H1 (cell line): ENCODE measurements around the gene ZNF620. TPM values are rescaled to one million over a fixed set of nuclear protein-coding genes. Genes with fewer than 3 reads are reported as not detected.
A peak's percentile ranks its signal among the peaks of the same experiment; 100 is the strongest.

Source experiments
- CTCF ChIA-PET: fragments of 300-600 bp; sonication (Branson Sonifier 250); formaldehyde crosslinking; loops from one replicate; lab custom pipeline; 2021; ENCODE audit not compliant: partially characterized antibody; lab: Charles Lee
- POLR2A ChIA-PET: fragments of 300-600 bp; sonication (Branson Sonifier 250); formaldehyde crosslinking; loops from one replicate; lab custom pipeline; 2021; ENCODE audit warnings: inconsistent platforms; ENCODE audit not compliant: partially characterized antibody; lab: Charles Lee
- DNase-seq, 2 experiments: peaks; one replicate each; pipeline versions ENCODE4 v3.0.0 to v3.0.0-alpha.2; 2010 to 2022; ENCODE audit warnings: low spot score in 2 of 2, low read depth in 1 of 2, mixed read lengths in 1 of 2
- FAIRE-seq: peaks from 2 replicates; lab custom pipeline; 2011; peaks lifted over from hg19 to GRCh38; lab: Jason Lieb, UNC
- H2AFZ ChIP-seq: 2 replicates; pipeline ENCODE4 v1.8.1; 2012; ENCODE audit warnings: low read length, inconsistent platforms
- H2AK5ac ChIP-seq: 2 replicates; pipeline ENCODE4 v1.6.1; 2013; ENCODE audit warnings: low read depth, low read length
- H2BK120ac ChIP-seq: replicated peaks from 2 replicates; pipeline ENCODE3; 2013; ENCODE audit warnings: low read depth, low read length, inconsistent platforms
- H2BK12ac ChIP-seq: 2 replicates; pipeline ENCODE4 v1.6.1; 2013; ENCODE audit warnings: low read depth, low read length
- H2BK15ac ChIP-seq: 2 replicates; pipeline ENCODE4 v1.6.1; 2013; ENCODE audit warnings: low read length
- H2BK20ac ChIP-seq: 2 replicates; pipeline ENCODE4 v1.6.1; 2013; ENCODE audit warnings: low read length
- H2BK5ac ChIP-seq: 2 replicates; pipeline ENCODE4 v1.6.1; 2013; ENCODE audit warnings: low read depth, low read length
- H3K14ac ChIP-seq: 2 replicates; pipeline ENCODE4 v1.6.1; 2013; ENCODE audit warnings: inconsistent platforms; ENCODE audit not compliant: insufficient read length
- H3K18ac ChIP-seq: 2 replicates; pipeline ENCODE4 v1.6.1; 2013; ENCODE audit warnings: low read length; ENCODE audit errors: extremely low read depth
- H3K23ac ChIP-seq: 2 replicates; pipeline ENCODE4 v1.6.1; 2013; ENCODE audit warnings: inconsistent platforms; ENCODE audit not compliant: insufficient read length
- H3K23me2 ChIP-seq: 2 replicates; pipeline ENCODE4 v1.6.1; 2013; ENCODE audit warnings: low read depth, low read length
- H3K27ac ChIP-seq: 2 replicates; pipeline ENCODE4 v1.6.1; 2011; ENCODE audit warnings: low read depth, low read length, inconsistent platforms
- H3K27me3 ChIP-seq, 4 experiments: replicated peaks in 1 of 4; 1 replicate in 1 of 4; 2 replicates in 3 of 4; pipeline versions ENCODE4 v1.6.1 to v1.8.1; 2011 to 2013; ENCODE audit warnings: low read length in 3 of 4, mild to moderate bottlenecking in 3 of 4, inconsistent platforms in 2 of 4, mixed read lengths in 2 of 4, moderate library complexity in 1 of 4; ENCODE audit not compliant: control insufficient read depth in 3 of 4, insufficient read depth in 3 of 4; ENCODE audit errors: extremely low read depth in 1 of 4
- H3K36me3 ChIP-seq, 4 experiments: 2 replicates each; pipeline versions ENCODE4 v1.6.1 to v1.8.1; 2011 to 2013; ENCODE audit warnings: mild to moderate bottlenecking in 4 of 4, low read length in 3 of 4, moderate library complexity in 2 of 4, control low read depth in 1 of 4, inconsistent platforms in 1 of 4; ENCODE audit not compliant: insufficient read depth in 4 of 4, control insufficient read depth in 2 of 4
- H3K4ac ChIP-seq: replicated peaks from 2 replicates; pipeline ENCODE3; 2013; ENCODE audit warnings: low read length, low read depth, mixed read lengths, inconsistent platforms; ENCODE audit not compliant: insufficient read length
- H3K4me1 ChIP-seq, 4 experiments: replicated peaks in 1 of 4; 1 replicate in 1 of 4; 2 replicates in 3 of 4; pipeline versions ENCODE4 v1.6.1 to v1.8.1; 2011 to 2013; ENCODE audit warnings: low read length in 3 of 4, inconsistent platforms in 2 of 4, mixed read lengths in 1 of 4; ENCODE audit not compliant: insufficient read depth in 4 of 4, control insufficient read depth in 3 of 4
- H3K4me2 ChIP-seq, 2 experiments: 2 replicates each; pipeline versions ENCODE4 v1.6.1 to v1.8.1; 2011 to 2013; ENCODE audit warnings: low read depth in 2 of 2, low read length in 2 of 2, control low read depth in 1 of 2, inconsistent platforms in 1 of 2, mild to moderate bottlenecking in 1 of 2; ENCODE audit not compliant: insufficient read depth in 1 of 2
- H3K4me3 ChIP-seq, 4 experiments: fragments of 200-600, 300-600 bp in 1 of 4; sonication (generic), shearing (Covaris generic), sonication (Bioruptor Twin) in 1 of 4; 2 replicates each; pipeline versions ENCODE4 v1.5.1 to v1.8.1; 2011 to 2016; ENCODE audit warnings: low read length in 4 of 4, low read depth in 3 of 4, control low read depth in 2 of 4, inconsistent platforms in 2 of 4, mild to moderate bottlenecking in 2 of 4, mixed read lengths in 1 of 4, moderate library complexity in 1 of 4; ENCODE audit not compliant: insufficient read depth in 2 of 4; ENCODE audit errors: extremely low read depth in 1 of 4
- H3K56ac ChIP-seq: replicated peaks from 2 replicates; pipeline ENCODE3; 2013; ENCODE audit warnings: low read depth, mild to moderate bottlenecking, mixed read lengths, low read length, inconsistent platforms; ENCODE audit not compliant: insufficient read length
- H3K79me1 ChIP-seq: 2 replicates; pipeline ENCODE4 v1.6.1; 2013; ENCODE audit warnings: low read depth, low read length, control low read depth
- H3K79me2 ChIP-seq, 2 experiments: 2 replicates each; pipeline versions ENCODE4 v1.6.1 to v1.8.1; 2012 to 2013; ENCODE audit warnings: low read length in 2 of 2, mild to moderate bottlenecking in 2 of 2, inconsistent platforms in 1 of 2; ENCODE audit not compliant: insufficient read depth in 2 of 2, control insufficient read depth in 1 of 2
- H3K9ac ChIP-seq, 4 experiments: replicated peaks in 1 of 4; 1 replicate in 1 of 4; 2 replicates in 3 of 4; pipeline versions ENCODE4 v1.6.1 to v1.8.1; 2011 to 2013; ENCODE audit warnings: low read depth in 3 of 4, low read length in 3 of 4, control low read depth in 2 of 4, mild to moderate bottlenecking in 2 of 4, moderate library complexity in 2 of 4, inconsistent platforms in 1 of 4; ENCODE audit errors: extremely low read depth in 1 of 4
- H3K9me3 ChIP-seq, 2 experiments: 2 replicates each; pipeline versions ENCODE4 v1.6.1 to v1.8.1; 2012 to 2013; ENCODE audit warnings: mild to moderate bottlenecking in 2 of 2, moderate library complexity in 2 of 2, control low read depth in 1 of 2, inconsistent platforms in 1 of 2, low read depth in 1 of 2, low read length in 1 of 2, mixed read lengths in 1 of 2; ENCODE audit not compliant: insufficient read depth in 2 of 2
- H4K20me1 ChIP-seq, 2 experiments: replicated peaks in 1 of 2; 2 replicates each; pipeline versions ENCODE3 to v1.8.1; 2011 to 2013; ENCODE audit warnings: inconsistent platforms in 2 of 2, low read length in 2 of 2, mild to moderate bottlenecking in 1 of 2; ENCODE audit not compliant: insufficient read depth in 2 of 2, control insufficient read depth in 1 of 2
- H4K5ac ChIP-seq: 2 replicates; pipeline ENCODE4 v1.6.1; 2013; ENCODE audit warnings: low read length, low read depth, mixed read lengths, inconsistent platforms; ENCODE audit not compliant: insufficient read length
- H4K8ac ChIP-seq: 2 replicates; pipeline ENCODE4 v1.8.0; 2013; ENCODE audit warnings: mild to moderate bottlenecking, moderate library complexity, low read length, inconsistent platforms; ENCODE audit not compliant: insufficient read depth; ENCODE audit errors: extremely low read depth
- H4K91ac ChIP-seq: replicated peaks from 2 replicates; pipeline ENCODE3; 2013; ENCODE audit warnings: low read length, mixed read lengths, inconsistent platforms; ENCODE audit not compliant: insufficient read length
- POLR2A ChIP-seq, 2 experiments: IDR thresholded peaks; 1 replicate in 1 of 2; 2 replicates in 1 of 2; pipeline ENCODE4 v1.6.1; 2011; ENCODE audit warnings: low read depth in 2 of 2, low read length in 2 of 2, mild to moderate bottlenecking in 2 of 2; ENCODE audit errors: control extremely low read depth in 1 of 2
- WGBS, 2 experiments: shearing (Covaris generic) in 1 of 2; methylation state at CpG; one replicate each; pipeline versions ENCODE4 v1.1.6 to v1.1.7; 2013 to 2015; ENCODE audit warnings: low lambda C conversion rate in 2 of 2, mixed read lengths in 2 of 2, inconsistent platforms in 1 of 2, low coverage in 1 of 2, missing lambda C conversion rate in 1 of 2; ENCODE audit not compliant: insufficient replicate concordance in 2 of 2, insufficient coverage in 1 of 2, insufficient read length in 1 of 2; ENCODE audit errors: extremely low coverage in 1 of 2, missing lambda C conversion rate in 1 of 2; 5-methylcytosine and 5-hydroxymethylcytosine counted together
- polyA plus RNA-seq, 7 experiments: library from polyadenylated mRNA; depleted of rRNA in 3 of 7; stranded (reverse) in 5 of 7; unstranded in 2 of 7; fragments of >200 nt in 5 of 7; fragments of 200-250 nt in 2 of 7; gene quantifications; 1 replicate in 5 of 7; 2 replicates in 1 of 7; 4 replicates in 1 of 7; pipeline versions ENCODE4 v1.2.1 to v1.2.3, GENCODE V29; 2011 to 2013; ENCODE audit warnings: missing spikeins in 2 of 7, mixed read lengths in 2 of 7
- total RNA-seq: library from RNA; stranded (reverse); fragmentation: NEBNext Ultra II Directional; extraction: Animal tissue kit (Norgen Biotek cat#: 25700); gene quantifications from 2 replicates; pipeline ENCODE4 v1.2.1, GENCODE V29; 2021
- TF ChIP-seq, protein P1 (sequence below): IDR thresholded peaks from 2 replicates; pipeline ENCODE4 v1.6.1; 2012; ENCODE audit warnings: inconsistent platforms

ZNF620 gene
- total and polyA plus RNA-seq, 2 of the 8 experiments (the other 6 are each of a cell fraction or from before 2014, with no cell fraction given), result 5.1 to 20.2 TPM

GRCh38 chr3:40463579-40463978, 42.3 kb upstream of the ZNF620 start:
- H3K18ac ChIP-seq, result no peak overlapping the region
- H3K14ac ChIP-seq, result no peak overlapping the region
- H3K9me3 ChIP-seq, result no peaks in the 10 kb centered on the region
- no peak overlapping the region for H2BK5ac ChIP-seq
- H2AK5ac ChIP-seq, result no peak overlapping the region
- no peak overlapping the region for H3K4ac ChIP-seq
- no peak overlapping the region for H4K8ac ChIP-seq
- H4K91ac ChIP-seq, result no peak overlapping the region
- peaks cover 2 to 16% of the 10 kb centered on the region in 2 experiments; a peak in 3 of 4 replicates for H3K79me2 ChIP-seq
- H3K9ac ChIP-seq, result no peak overlapping the region
- no peaks in the 10 kb centered on the region for H3K27me3 ChIP-seq
- H3K79me1 ChIP-seq, result peaks cover 2% of the 10 kb centered on the region; the same call in 1 of the 2 replicates
- H2AFZ ChIP-seq, result no peak overlapping the region
- no peak for FAIRE-seq
- H3K23me2 ChIP-seq, result no peaks in the 10 kb centered on the region
- no peak overlapping the region for H2BK12ac ChIP-seq
- CTCF ChIA-PET, result interaction anchor here (1.4 kb wide), 1 partner anchor 9 kb away, joined by 3 read pairs; no protein-coding TSS in a partner anchor
- no peak overlapping the region for H3K56ac ChIP-seq
- no peak overlapping the region for H3K27ac ChIP-seq
- H2BK15ac ChIP-seq, result no peak overlapping the region
- H3K23ac ChIP-seq, result no peak overlapping the region
- H3K4me1 ChIP-seq, result peaks cover 0 to 1% (median under 1%) of the 10 kb centered on the region in 4 experiments; a peak in 4 of 7 replicates
- POLR2A ChIA-PET, result interaction anchor here (0.7 to 4.6 kb wide), 15 partner anchors 9 to 1092 kb away, joined by 3 to 50 read pairs (median 5); partner anchors contain the start of genes ZNF619, ZNF620 and ZNF621
- no peak overlapping the region for H4K5ac ChIP-seq
- 89% methylated on average over 2 of the region's 2 CpGs; no CpG with 5 or more reads in 1 of the 2 experiments for whole genome bisulfite sequencing, 2 experiments
- no peak overlapping the region for H3K4me3 ChIP-seq
- H2BK20ac ChIP-seq, result no peak overlapping the region
- peaks cover 14% of the 10 kb centered on the region in 2 experiments for H4K20me1 ChIP-seq
- TF ChIP-seq, protein P1, sequence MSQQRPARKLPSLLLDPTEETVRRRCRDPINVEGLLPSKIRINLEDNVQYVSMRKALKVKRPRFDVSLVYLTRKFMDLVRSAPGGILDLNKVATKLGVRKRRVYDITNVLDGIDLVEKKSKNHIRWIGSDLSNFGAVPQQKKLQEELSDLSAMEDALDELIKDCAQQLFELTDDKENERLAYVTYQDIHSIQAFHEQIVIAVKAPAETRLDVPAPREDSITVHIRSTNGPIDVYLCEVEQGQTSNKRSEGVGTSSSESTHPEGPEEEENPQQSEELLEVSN, result no peak
- peak; percentile 33 to 54; a peak in 2 of 3 replicates for TF ChIP-seq POLR2A (IDR thresholded peaks at IDR 0.05; ENCODE audit: control extremely low read depth in 1 of 2, low read depth in 2 of 2, low read length in 2 of 2)
- peaks cover 20 to 75% (median 49%) of the 10 kb centered on the region in 4 experiments for H3K36me3 ChIP-seq
- DNase-seq, result no peak
- H3K4me2 ChIP-seq, result no peak overlapping the region
- H2BK120ac ChIP-seq, result no peak overlapping the region
